ENCODE results near the gene FBXO24.
A peak's percentile ranks its signal among the peaks of the same experiment; 100 is the strongest.

DNA sequence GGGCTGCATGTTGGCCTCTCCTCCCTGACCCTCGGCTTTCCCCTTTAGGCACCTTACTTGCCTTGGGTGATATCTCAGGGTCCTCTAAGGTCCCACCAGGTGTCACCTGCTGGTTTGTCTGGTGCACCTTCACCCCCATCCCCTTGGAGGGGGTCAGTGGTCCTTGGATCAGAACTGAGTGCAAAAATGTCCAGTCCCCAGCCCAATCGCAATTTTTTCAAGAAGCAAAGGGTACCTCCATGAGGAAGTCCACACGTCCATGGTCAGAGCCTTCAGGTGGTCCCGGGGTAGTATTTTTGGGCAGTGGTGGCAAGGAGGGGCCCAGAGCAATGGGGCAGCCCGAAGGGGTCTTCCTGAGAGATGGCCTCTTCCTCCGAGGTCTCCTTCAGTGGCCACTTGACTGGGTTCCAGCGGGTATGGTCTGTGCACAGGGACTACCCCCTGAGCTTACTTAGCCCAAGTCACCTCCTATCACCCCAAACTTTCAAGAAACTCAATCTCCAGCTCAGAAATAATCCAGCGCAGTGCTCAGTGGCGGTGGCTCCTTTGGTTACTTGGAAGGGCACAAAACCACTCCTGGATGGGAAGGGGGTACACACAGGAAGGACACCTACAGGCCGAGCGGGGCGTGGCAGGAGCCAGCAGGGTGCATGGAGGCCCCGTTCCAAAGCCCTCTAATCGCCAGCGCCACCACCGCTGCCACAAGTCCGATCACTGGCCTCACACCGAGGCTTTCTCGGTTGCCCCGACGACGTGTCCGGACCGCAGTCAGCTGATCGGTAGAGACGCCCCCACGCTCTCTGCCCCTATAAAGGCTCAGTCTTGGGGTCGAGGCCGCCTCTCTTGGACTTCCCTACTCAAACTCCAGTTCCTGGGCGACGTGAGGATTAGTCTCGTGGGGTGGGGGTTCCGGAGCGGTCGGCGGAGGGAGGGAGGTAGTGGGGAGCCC is 17.0 kb upstream of the FBXO24 start:
- peak; percentile 46 for TF ChIP-seq POLR2A (IDR thresholded peaks at IDR 0.05; ENCODE audit: low read length)
- TF ChIP-seq GATA1 (IDR thresholded peaks at IDR 0.05; ENCODE audit: low read depth, low read length) = no peak
